K562 (cell line): ENCODE data around the gene NDUFV2. TPM values are rescaled to one million over a fixed set of nuclear protein-coding genes. Genes with fewer than 3 reads are reported as not detected.

ENCODE experiments used
- ATF3 ChIP-seq, 2 experiments: fragments of 450-650 bp in 1 of 2; sonication (generic) in 1 of 2; formaldehyde crosslinking in 1 of 2; IDR thresholded peaks in 1 of 2; conservative IDR thresholded peaks in 1 of 2; 2 replicates each; pipeline versions ENCODE4 v1.6.1 to v1.8.1; 2016 to 2023; ENCODE audit warnings: mild to moderate bottlenecking in 2 of 2, moderate library complexity in 2 of 2, inconsistent platforms in 1 of 2, missing genetic modification reagents in 1 of 2
- CLOCK ChIP-seq: fragments of 250-450 bp; sonication (Bioruptor Pico); IDR thresholded peaks from 2 replicates; pipeline ENCODE4 v1.4.0; 2020; ENCODE audit warnings: mild to moderate bottlenecking, moderate library complexity, borderline replicate concordance
- CREB3L1 ChIP-seq: fragments of 450-650 bp; IDR thresholded peaks from 2 replicates; pipeline ENCODE4 v1.6.1; 2014; ENCODE audit warnings: low read depth, mild to moderate bottlenecking, moderate library complexity, borderline replicate concordance
- CXXC5 ChIP-seq: fragments of 250-450 bp; sonication (Bioruptor Pico); IDR thresholded peaks from 2 replicates; pipeline ENCODE4 v1.8.0; 2022; ENCODE audit warnings: inconsistent platforms, mild to moderate bottlenecking, moderate library complexity
- DIDO1 ChIP-seq: fragments of 450-650 bp; IDR thresholded peaks from 2 replicates; pipeline ENCODE4 v1.6.1; 2016; ENCODE audit warnings: low read depth, missing biosample characterization, missing genetic modification characterization
- EP400 ChIP-seq: fragments of 450-650 bp; IDR thresholded peaks from 2 replicates; pipeline ENCODE4 v1.6.1; 2017; ENCODE audit warnings: antibody characterized with exemption, mild to moderate bottlenecking, moderate library complexity
- MLX ChIP-seq, 2 experiments: fragments of 450-650 bp in 1 of 2; sonication (generic) in 1 of 2; formaldehyde crosslinking; conservative IDR thresholded peaks; 2 replicates each; pipeline versions ENCODE4 v1.4.0 to v1.8.1; 2020 to 2022; ENCODE audit warnings: mild to moderate bottlenecking in 1 of 2, missing genetic modification reagents in 1 of 2
- NUFIP1 ChIP-seq: fragments of 450-650 bp; IDR thresholded peaks from 2 replicates; pipeline ENCODE4 v1.6.1; 2018; ENCODE audit not compliant: partially characterized antibody
- PBX2 ChIP-seq, 2 experiments: IDR thresholded peaks in 1 of 2; conservative IDR thresholded peaks in 1 of 2; 2 replicates each; pipeline ENCODE4 v1.6.1; 2016; ENCODE audit warnings: low read depth in 2 of 2, mild to moderate bottlenecking in 1 of 2, missing compliant biosample characterization in 1 of 2, missing genetic modification characterization in 1 of 2, moderate library complexity in 1 of 2
- SMARCE1 ChIP-seq: fragments of 450-650 bp; IDR thresholded peaks from 2 replicates; pipeline ENCODE4 v1.7.1; 2016; ENCODE audit warnings: mild to moderate bottlenecking
- SUPT5H ChIP-seq: fragments of 450-650 bp; IDR thresholded peaks from 2 replicates; pipeline ENCODE4 v1.6.1; 2016
- TCF7L2 ChIP-seq: fragments of 150-350 bp; IDR thresholded peaks from 2 replicates; pipeline ENCODE4 v1.6.1; 2016; ENCODE audit warnings: low read depth, mild to moderate bottlenecking, low read length, moderate library complexity
- TRIM24 ChIP-seq, 2 experiments: fragments of 450-650 bp; IDR thresholded peaks; 2 replicates each; pipeline ENCODE4 v1.6.1; 2016
- ZBTB5 ChIP-seq: fragments of 450-650 bp; IDR thresholded peaks from 2 replicates; pipeline ENCODE4 v1.6.1; 2017; ENCODE audit warnings: antibody characterized with exemption
- polyA plus RNA-seq, 8 experiments: library from polyadenylated mRNA; depleted of rRNA in 4 of 8; stranded (reverse) in 5 of 8; unstranded in 3 of 8; fragments of >200 nt; fragmentation: Nextera tagmentation in 2 of 8; fragmentation: Illumina TruSeq in 1 of 8; extraction: Ambion mirVana in 2 of 8; extraction: Trizol in 1 of 8; gene quantifications; 2 replicates each; pipeline versions ENCODE4 v1.2.1 to v1.2.3, GENCODE V29; 2011 to 2014; ENCODE audit warnings: inconsistent platforms in 1 of 8, missing spikeins in 1 of 8
- total RNA-seq, 7 experiments: library from RNA; depleted of rRNA in 6 of 7; stranded (reverse); fragments of >200 nt in 6 of 7; fragmentation: Illumina TruSeq in 2 of 7; extraction: Trizol in 2 of 7; gene quantifications; 2 replicates each; pipeline versions ENCODE4 v1.2.1 to v1.2.3, GENCODE V29; 2011 to 2021; ENCODE audit warnings: low replicate concordance in 1 of 7

Gene NDUFV2
- total and polyA plus RNA-seq, 9 of the 15 experiments (the other 6 are each of a cell fraction or from before 2014, with no cell fraction given) = 213 to 550 (median 384) TPM

- TF ChIP-seq ZBTB5 = no peak
- peak; percentile 61 to 82; a peak in 2 of 4 replicates for TF ChIP-seq TRIM24 (IDR thresholded peaks at IDR 0.05)
- no peak for TF ChIP-seq EP400
- no peak for TF ChIP-seq SUPT5H
- TF ChIP-seq SMARCE1 = no peak
- no peak for TF ChIP-seq NUFIP1
- TF ChIP-seq DIDO1 (tag) = no peak
- no peak for TF ChIP-seq PBX2 (CRISPR knock-in tag; IDR thresholded peaks at IDR 0.05; ENCODE audit: low read depth)
- TF ChIP-seq PBX2 (tag; conservative IDR thresholded peaks at IDR 0.05; ENCODE audit: low read depth) = no peak
- no peak for TF ChIP-seq CLOCK (CRISPR knock-in tag)
- TF ChIP-seq TCF7L2 = no peak
- peak; percentile 63; the same call in 1 of the 2 replicates for TF ChIP-seq ATF3 (IDR thresholded peaks at IDR 0.05)
- TF ChIP-seq ATF3 (CRISPR knock-in tag; conservative IDR thresholded peaks at IDR 0.05) = no peak
- no peak for TF ChIP-seq CREB3L1
- TF ChIP-seq MLX (CRISPR knock-in tag; conservative IDR thresholded peaks at IDR 0.05) = no peak
- TF ChIP-seq CXXC5 = 0 out of 2 replicates have a peak, but pooled peaks have one; percentile 20
Observed at GRCh38 chr18:9172506-9173127, 70.1 kb downstream of the NDUFV2 start (continued).
